ENCODE results near the gene FOXF1. TPM values are rescaled to one million over a fixed set of nuclear protein-coding genes. Genes with fewer than 3 reads are reported as not detected.

FOXF1 gene
- polyA plus RNA-seq, 2 of the 4 experiments (the other 2 are of a cell fraction): not detected

- ChIA-PET POLR2A (no interaction called here), CTCF (interaction anchor here (1.5 to 8.0 kb wide), 2 partner anchors 17 to 40 kb away, joined by 3 to 32 read pairs; no protein-coding TSS in a partner anchor)
- H3K4me3 ChIP-seq: no peak overlapping the region
- DNase-seq (ENCODE audit: low read depth in 1 of 2, low spot score in 1 of 2) (no peak), ATAC-seq (no peak), FAIRE-seq (no peak)
- H3K9me3 ChIP-seq: peaks cover 7% of the 10 kb centered on the region; the same call in 2 of the 3 replicates
- TF ChIP-seq SREBF2 (IDR thresholded peaks at IDR 0.05) (no peak), POLR2A (IDR thresholded peaks at IDR 0.05; ENCODE audit: low read length) (no peak), HEYL (CRISPR knock-in tag; IDR thresholded peaks at IDR 0.05) (no peak), JUNB (IDR thresholded peaks at IDR 0.05) (no peak), MAX (IDR thresholded peaks at IDR 0.05) (no peak), REST (IDR thresholded peaks at IDR 0.05) (no peak), ZC3H11A (IDR thresholded peaks at IDR 0.05) (no peak), MAZ (IDR thresholded peaks at IDR 0.05; ENCODE audit: borderline replicate concordance, low read depth, low read length) (no peak), NFE2L2 (conservative IDR thresholded peaks at IDR 0.05; ENCODE audit: low read length) (no peak), ESRRA (IDR thresholded peaks at IDR 0.05; ENCODE audit: borderline replicate concordance, low read length) (no peak), RFX5 (IDR thresholded peaks at IDR 0.05) (no peak), CBX8 (IDR thresholded peaks at IDR 0.05) (no peak), MAFK (IDR thresholded peaks at IDR 0.05; ENCODE audit: partially characterized antibody) (no peak), HOXB13 (CRISPR knock-in tag; IDR thresholded peaks at IDR 0.05; ENCODE audit: low read depth) (no peak), FOSL2 (IDR thresholded peaks at IDR 0.05) (no peak), FOSL2 (CRISPR knock-in tag; IDR thresholded peaks at IDR 0.05) (no peak), ZSCAN20 (CRISPR knock-in tag; IDR thresholded peaks at IDR 0.05) (no peak), HES2 (IDR thresholded peaks at IDR 0.05) (no peak), PHF8 (IDR thresholded peaks at IDR 0.05; ENCODE audit: borderline replicate concordance, low read depth) (no peak)
- TF ChIP-seq, protein P1, sequence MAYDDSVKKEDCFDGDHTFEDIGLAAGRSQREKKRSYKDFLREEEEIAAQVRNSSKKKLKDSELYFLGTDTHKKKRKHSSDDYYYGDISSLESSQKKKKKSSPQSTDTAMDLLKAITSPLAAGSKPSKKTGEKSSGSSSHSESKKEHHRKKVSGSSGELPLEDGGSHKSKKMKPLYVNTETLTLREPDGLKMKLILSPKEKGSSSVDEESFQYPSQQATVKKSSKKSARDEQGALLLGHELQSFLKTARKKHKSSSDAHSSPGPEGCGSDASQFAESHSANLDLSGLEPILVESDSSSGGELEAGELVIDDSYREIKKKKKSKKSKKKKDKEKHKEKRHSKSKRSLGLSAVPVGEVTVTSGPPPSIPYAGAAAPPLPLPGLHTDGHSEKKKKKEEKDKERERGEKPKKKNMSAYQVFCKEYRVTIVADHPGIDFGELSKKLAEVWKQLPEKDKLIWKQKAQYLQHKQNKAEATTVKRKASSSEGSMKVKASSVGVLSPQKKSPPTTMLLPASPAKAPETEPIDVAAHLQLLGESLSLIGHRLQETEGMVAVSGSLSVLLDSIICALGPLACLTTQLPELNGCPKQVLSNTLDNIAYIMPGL (CRISPR knock-in tag; IDR thresholded peaks at IDR 0.05; ENCODE audit: borderline replicate concordance): no peak
- no peak overlapping the region for H3K4me2 ChIP-seq
- no peak overlapping the region for H3K27ac ChIP-seq
- H3K4me1 ChIP-seq: no peaks in the 10 kb centered on the region
Observed at GRCh38 chr16:86478779-86479178, 31.5 kb upstream of the FOXF1 start.

DNA sequence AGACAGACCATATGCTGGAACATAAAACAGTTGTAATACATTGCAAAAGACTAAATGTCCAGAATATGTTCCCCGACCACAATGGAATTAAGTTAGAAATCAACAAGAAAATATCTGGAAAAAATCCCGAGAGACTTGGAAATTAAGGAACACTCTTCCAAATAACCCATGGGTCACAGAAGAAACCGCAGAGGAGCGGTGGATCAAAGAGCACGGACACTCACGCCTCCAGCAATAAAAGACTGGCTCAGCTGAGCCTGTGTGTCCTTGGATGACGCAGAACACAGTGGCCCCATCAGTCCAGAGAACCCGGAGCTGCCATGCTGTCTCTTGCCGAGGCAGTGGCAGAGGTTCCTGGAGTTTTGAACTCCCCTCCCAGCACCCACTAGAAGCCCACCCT lies 30.9 kb upstream of the FOXF1 start:
- Histone ChIP-seq H3K4me3 (no peak overlapping the region), H3K4me2 (no peak overlapping the region), H3K27ac (no peak overlapping the region), H3K4me1 (no peaks in the 10 kb centered on the region), H3K9me3 (peaks cover 13% of the 10 kb centered on the region)
- FAIRE-seq (peak; percentile 39), ATAC-seq (no peak), DNase-seq (ENCODE audit: low read depth in 1 of 2, low spot score in 1 of 2) (no peak)
- ChIA-PET CTCF (interaction anchor here (8.0 kb wide), 1 partner anchor 39 kb away, joined by 32 read pairs; no protein-coding TSS in a partner anchor), POLR2A (no interaction called here)
- 19% methylated on average over 9 of the region's 9 CpGs for WGBS (ENCODE audit: missing lambda C conversion rate)
- TF ChIP-seq PBX3 (IDR thresholded peaks at IDR 0.05) (no peak), CTCF (IDR thresholded peaks at IDR 0.05) (no peak), NFE2L2 (conservative IDR thresholded peaks at IDR 0.05; ENCODE audit: low read length) (no peak), HDAC2 (IDR thresholded peaks at IDR 0.05) (no peak), ZNF302 (CRISPR knock-in tag; IDR thresholded peaks at IDR 0.05) (no peak), FOSB (CRISPR knock-in tag; IDR thresholded peaks at IDR 0.05) (no peak), RAD21 (conservative IDR thresholded peaks at IDR 0.05 in 1 of 2, IDR thresholded peaks at IDR 0.05 in 1 of 2) (no peak), TP53 (CRISPR knock-in tag; IDR thresholded peaks at IDR 0.05) (no peak), NR3C1 (IDR thresholded peaks at IDR 0.05) (no peak), ZFP36 (IDR thresholded peaks at IDR 0.05; ENCODE audit: borderline replicate concordance, partially characterized antibody) (no peak), GATA3 (IDR thresholded peaks at IDR 0.05; ENCODE audit: borderline replicate concordance) (no peak), CEBPB (IDR thresholded peaks at IDR 0.05) (no peak), MYC (IDR thresholded peaks at IDR 0.05; ENCODE audit: borderline replicate concordance, low read length) (no peak), BHLHE40 (IDR thresholded peaks at IDR 0.05; ENCODE audit: low read depth, low read length) (no peak)
